H9 (cell line): ENCODE measurements around the gene LYRM2. TPM values are rescaled to one million over a fixed set of nuclear protein-coding genes. Genes with fewer than 3 reads are reported as not detected.

Experiments used
- DNase-seq: peaks from one replicate; pipeline ENCODE4 v3.0.0-alpha.2; 2017
- H2AFZ ChIP-seq: one replicate; pipeline ENCODE4 v1.6.1; 2013; ENCODE audit warnings: mild to moderate bottlenecking, low read length, control low read depth, moderate library complexity
- H2AK5ac ChIP-seq: 2 replicates; pipeline ENCODE4 v1.6.1; 2013; ENCODE audit warnings: low read length, control low read depth, mixed read lengths; ENCODE audit not compliant: insufficient read length
- H2BK120ac ChIP-seq: one replicate; pipeline ENCODE4 v1.6.1; 2013; ENCODE audit warnings: low read depth, mild to moderate bottlenecking, low read length, control low read depth, inconsistent platforms; ENCODE audit not compliant: poor library complexity, severe bottlenecking
- H2BK12ac ChIP-seq: 2 replicates; pipeline ENCODE4 v1.6.1; 2013; ENCODE audit warnings: low read length, control low read depth, mixed read lengths, low read depth; ENCODE audit not compliant: insufficient read length
- H2BK15ac ChIP-seq: 2 replicates; pipeline ENCODE4 v1.6.1; 2013; ENCODE audit warnings: low read depth, low read length, control low read depth
- H2BK20ac ChIP-seq: one replicate; pipeline ENCODE4 v1.6.1; 2013; ENCODE audit warnings: low read depth, mild to moderate bottlenecking, low read length, control low read depth, inconsistent platforms; ENCODE audit not compliant: poor library complexity, severe bottlenecking
- H2BK5ac ChIP-seq: 2 replicates; pipeline ENCODE4 v1.6.1; 2013; ENCODE audit warnings: low read length, control low read depth, mixed read lengths; ENCODE audit not compliant: insufficient read length
- H3K14ac ChIP-seq: 2 replicates; pipeline ENCODE4 v1.6.1; 2013; ENCODE audit warnings: low read length, control low read depth; ENCODE audit not compliant: insufficient read depth
- H3K18ac ChIP-seq: 2 replicates; pipeline ENCODE4 v1.6.1; 2013; ENCODE audit warnings: low read depth, mild to moderate bottlenecking, mixed read lengths, low read length, control low read depth; ENCODE audit not compliant: insufficient read length
- H3K23ac ChIP-seq: 2 replicates; pipeline ENCODE4 v1.6.1; 2013; ENCODE audit warnings: low read length, control low read depth, mixed read lengths, low read depth; ENCODE audit not compliant: insufficient read length
- H3K23me2 ChIP-seq: 2 replicates; pipeline ENCODE4 v1.6.1; 2013; ENCODE audit warnings: low read depth, mild to moderate bottlenecking, mixed read lengths, low read length, control low read depth; ENCODE audit not compliant: insufficient read length, poor library complexity, severe bottlenecking
- H3K27ac ChIP-seq: 2 replicates; pipeline ENCODE4 v1.5.1; 2013; ENCODE audit warnings: low read length, control low read depth, mixed read lengths, low read depth; ENCODE audit not compliant: insufficient read length
- H3K27me3 ChIP-seq: 2 replicates; pipeline ENCODE4 v1.6.1; 2013; ENCODE audit warnings: low read length, control low read depth, inconsistent platforms; ENCODE audit not compliant: insufficient read depth
- H3K4ac ChIP-seq: 2 replicates; pipeline ENCODE4 v1.6.1; 2013; ENCODE audit warnings: low read depth, mild to moderate bottlenecking, control low read depth, inconsistent platforms, low read length, moderate library complexity
- H3K4me1 ChIP-seq: 2 replicates; pipeline ENCODE4 v1.6.1; 2013; ENCODE audit warnings: low read length, control low read depth, inconsistent platforms; ENCODE audit not compliant: insufficient read depth
- H3K4me2 ChIP-seq: 2 replicates; pipeline ENCODE4 v1.6.1; 2013; ENCODE audit warnings: low read length, control low read depth, mixed read lengths; ENCODE audit not compliant: insufficient read length, insufficient read depth
- H3K56ac ChIP-seq: 2 replicates; pipeline ENCODE4 v1.6.1; 2013; ENCODE audit warnings: low read depth, mild to moderate bottlenecking, mixed read lengths, low read length, control low read depth; ENCODE audit not compliant: insufficient read length
- H3K79me1 ChIP-seq: 2 replicates; pipeline ENCODE4 v1.6.1; 2013; ENCODE audit warnings: low read depth, mild to moderate bottlenecking, moderate library complexity, low read length, control low read depth, inconsistent platforms; ENCODE audit not compliant: insufficient read depth, poor library complexity, severe bottlenecking
- H3K79me2 ChIP-seq: 2 replicates; pipeline ENCODE4 v1.6.1; 2013; ENCODE audit warnings: low read length, control low read depth, inconsistent platforms; ENCODE audit not compliant: insufficient read depth
- H3K9ac ChIP-seq: 2 replicates; pipeline ENCODE4 v1.6.1; 2013; ENCODE audit warnings: low read length, control low read depth, mixed read lengths; ENCODE audit not compliant: insufficient read length; ENCODE audit errors: extremely low read depth
- H3K9me3 ChIP-seq: one replicate; pipeline ENCODE4 v1.6.1; 2013; ENCODE audit warnings: low read depth, low read length, inconsistent platforms; ENCODE audit not compliant: control insufficient read depth
- H3T11ph ChIP-seq: one replicate; pipeline ENCODE4 v1.6.1; 2013; ENCODE audit warnings: mild to moderate bottlenecking, low read length, control low read depth, inconsistent platforms
- H4K20me1 ChIP-seq: one replicate; pipeline ENCODE4 v1.6.1; 2013; ENCODE audit not compliant: control insufficient read depth, insufficient read length, insufficient read depth
- H4K5ac ChIP-seq: 2 replicates; pipeline ENCODE4 v1.6.1; 2013; ENCODE audit warnings: low read depth, mild to moderate bottlenecking, mixed read lengths, low read length, control low read depth; ENCODE audit not compliant: insufficient read length
- H4K8ac ChIP-seq: replicated peaks from 2 replicates; pipeline ENCODE4 v1.6.1; 2013; ENCODE audit warnings: low read length, control low read depth, mixed read lengths, low read depth; ENCODE audit not compliant: insufficient read length
- H4K91ac ChIP-seq: 2 replicates; pipeline ENCODE4 v1.6.1; 2013; ENCODE audit warnings: low read depth, mild to moderate bottlenecking, moderate library complexity, mixed read lengths, low read length, control low read depth; ENCODE audit not compliant: insufficient read length
- H3K27ac Mint-ChIP-seq, 3 experiments: 2 replicates in 2 of 3; 3 replicates in 1 of 3; pipeline ENCODE4 v1.8.0; 2020 to 2021; ENCODE audit warnings: mixed read lengths in 3 of 3, mild to moderate bottlenecking in 1 of 3, moderate library complexity in 1 of 3
- H3K27me3 Mint-ChIP-seq: 2 replicates; pipeline ENCODE4 v1.8.0; 2021; ENCODE audit warnings: low read depth, mild to moderate bottlenecking, moderate library complexity, mixed read lengths
- H3K36me3 Mint-ChIP-seq, 3 experiments: 2 replicates in 2 of 3; 3 replicates in 1 of 3; pipeline ENCODE4 v1.8.0; 2020 to 2021; ENCODE audit warnings: low read depth in 3 of 3, mixed read lengths in 3 of 3; ENCODE audit not compliant: insufficient read depth in 1 of 3
- H3K4me1 Mint-ChIP-seq, 2 experiments: 2 replicates each; pipeline ENCODE4 v1.8.0; 2020; ENCODE audit warnings: mixed read lengths in 2 of 2
- H3K4me3 Mint-ChIP-seq, 2 experiments: 2 replicates in 1 of 2; 3 replicates in 1 of 2; pipeline ENCODE4 v1.8.0; 2020 to 2021; ENCODE audit warnings: mild to moderate bottlenecking in 2 of 2, mixed read lengths in 2 of 2, moderate library complexity in 1 of 2
- H3K9me3 Mint-ChIP-seq, 2 experiments: 2 replicates in 1 of 2; 3 replicates in 1 of 2; pipeline ENCODE4 v1.8.0; 2020; ENCODE audit warnings: mild to moderate bottlenecking in 2 of 2, mixed read lengths in 2 of 2, moderate library complexity in 1 of 2
- WGBS: extraction: QIAGEN DNeasy Blood & Tissue Kit; methylation state at CpG from one replicate; pipeline ENCODE4 v1.1.7; 2013; ENCODE audit warnings: missing lambda C conversion rate, low lambda C conversion rate, mixed read lengths; ENCODE audit not compliant: insufficient read length; ENCODE audit errors: extremely low coverage; 5-methylcytosine and 5-hydroxymethylcytosine counted together
- total RNA-seq: library from RNA; stranded (reverse); gene quantifications from 2 replicates; pipeline ENCODE4 v1.2.1, GENCODE V29; 2021
- TF ChIP-seq, protein P1 (sequence below): fragments of 200-600 bp; sonication (generic); conservative IDR thresholded peaks from 3 replicates; pipeline ENCODE4 v1.8.0; 2021; ENCODE audit warnings: antibody characterized with exemption, mild to moderate bottlenecking

The LYRM2 gene
- total RNA-seq, 1 experiment from 2014 or later = 29.8 TPM

DNA sequence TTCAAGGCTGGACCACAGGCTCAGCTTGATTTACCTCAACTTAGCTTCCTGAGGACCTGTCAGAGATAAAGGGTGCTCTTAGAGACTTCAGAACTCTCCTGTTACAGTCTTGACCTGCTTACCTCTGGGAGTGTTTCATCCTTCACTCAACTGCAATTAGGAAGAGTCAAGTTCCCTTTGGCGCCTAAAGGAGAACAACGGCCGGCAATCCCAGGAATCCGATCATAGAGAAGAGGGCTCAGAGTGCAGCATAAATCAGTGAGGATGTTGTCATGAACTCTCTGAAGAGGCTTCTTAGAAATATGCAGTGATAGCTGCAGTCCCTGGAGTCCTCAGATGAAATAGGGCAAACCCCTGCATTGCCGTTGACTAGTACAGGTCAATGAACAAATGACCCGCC lies 36.4 kb downstream of the LYRM2 start:
- Histone ChIP-seq H3K23ac (no peak overlapping the region), H2BK120ac (no peak overlapping the region), H4K20me1 (no peaks in the 10 kb centered on the region), H4K5ac (no peak overlapping the region), H3K18ac (no peak overlapping the region), H3K9me3 (no peaks in the 10 kb centered on the region), H3K23me2 (no peaks in the 10 kb centered on the region), H3K4me2 (no peak overlapping the region), H3K4me1 (no peaks in the 10 kb centered on the region), H2BK12ac (no peak overlapping the region), H4K8ac (no peak overlapping the region), H2BK20ac (no peak overlapping the region), H3K56ac (no peak overlapping the region), H3K14ac (no peak overlapping the region), H2BK15ac (no peak overlapping the region), H3K79me1 (no peaks in the 10 kb centered on the region), H3K27ac (no peak overlapping the region), H3T11ph (no peak overlapping the region), H3K4ac (no peak overlapping the region), H2BK5ac (no peak overlapping the region), H2AK5ac (no peak overlapping the region), H3K79me2 (no peaks in the 10 kb centered on the region), H3K9ac (no peak overlapping the region), H2AFZ (no peak overlapping the region), H4K91ac (no peak overlapping the region), H3K27me3 (no peaks in the 10 kb centered on the region; the same call in 1 of the 2 replicates)
- no peak overlapping the region; a peak in 1 of 7 replicates for H3K27ac Mint-ChIP-seq
- 0 out of 4 replicates have a peak, but pooled peaks cover 0 to 4% of the 10 kb centered on the region in 2 experiments for H3K4me1 Mint-ChIP-seq
- H3K36me3 Mint-ChIP-seq = no peaks in the 10 kb centered on the region
- no peak overlapping the region for H3K4me3 Mint-ChIP-seq
- H3K9me3 Mint-ChIP-seq = no peaks in the 10 kb centered on the region
- WGBS = no CpG with 5 or more reads among the region's 6 CpGs
- TF ChIP-seq, protein P1, sequence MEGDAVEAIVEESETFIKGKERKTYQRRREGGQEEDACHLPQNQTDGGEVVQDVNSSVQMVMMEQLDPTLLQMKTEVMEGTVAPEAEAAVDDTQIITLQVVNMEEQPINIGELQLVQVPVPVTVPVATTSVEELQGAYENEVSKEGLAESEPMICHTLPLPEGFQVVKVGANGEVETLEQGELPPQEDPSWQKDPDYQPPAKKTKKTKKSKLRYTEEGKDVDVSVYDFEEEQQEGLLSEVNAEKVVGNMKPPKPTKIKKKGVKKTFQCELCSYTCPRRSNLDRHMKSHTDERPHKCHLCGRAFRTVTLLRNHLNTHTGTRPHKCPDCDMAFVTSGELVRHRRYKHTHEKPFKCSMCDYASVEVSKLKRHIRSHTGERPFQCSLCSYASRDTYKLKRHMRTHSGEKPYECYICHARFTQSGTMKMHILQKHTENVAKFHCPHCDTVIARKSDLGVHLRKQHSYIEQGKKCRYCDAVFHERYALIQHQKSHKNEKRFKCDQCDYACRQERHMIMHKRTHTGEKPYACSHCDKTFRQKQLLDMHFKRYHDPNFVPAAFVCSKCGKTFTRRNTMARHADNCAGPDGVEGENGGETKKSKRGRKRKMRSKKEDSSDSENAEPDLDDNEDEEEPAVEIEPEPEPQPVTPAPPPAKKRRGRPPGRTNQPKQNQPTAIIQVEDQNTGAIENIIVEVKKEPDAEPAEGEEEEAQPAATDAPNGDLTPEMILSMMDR = no peak
- DNase-seq = no peak
- no peaks in the 10 kb centered on the region for H3K27me3 Mint-ChIP-seq
